Neutrophil (primary cell): ENCODE results near the gene PEAK3.

Experiments
- H3K27ac ChIP-seq: fragments of 200-600 bp; sonication (generic); 2 replicates; pipeline ENCODE4 v1.5.1; 2016; ENCODE audit warnings: mild to moderate bottlenecking, moderate library complexity
- H3K27me3 ChIP-seq: fragments of 200-600 bp; sonication (generic); 2 replicates; pipeline ENCODE4 v1.6.0; 2016; ENCODE audit warnings: mild to moderate bottlenecking
- H3K36me3 ChIP-seq: fragments of 200-600 bp; sonication (generic); 2 replicates; pipeline ENCODE4 v1.5.1; 2017
- H3K4me1 ChIP-seq, 2 experiments: fragments of 200-600 bp in 1 of 2; sonication (generic) in 1 of 2; 1 replicate in 1 of 2; 2 replicates in 1 of 2; pipeline versions ENCODE4 v1.5.1 to v1.6.1; 2013 to 2016; ENCODE audit warnings: low read depth in 1 of 2, low read length in 1 of 2, mild to moderate bottlenecking in 1 of 2, moderate library complexity in 1 of 2; ENCODE audit not compliant: control insufficient read depth in 1 of 2, insufficient read depth in 1 of 2
- H3K4me3 ChIP-seq, 2 experiments: fragments of 200-600 bp in 1 of 2; sonication (generic) in 1 of 2; 1 replicate in 1 of 2; 2 replicates in 1 of 2; pipeline ENCODE4 v1.5.1; 2013 to 2016; ENCODE audit warnings: low read depth in 1 of 2, low read length in 1 of 2, mild to moderate bottlenecking in 1 of 2, moderate library complexity in 1 of 2
- H3K9me3 ChIP-seq: fragments of 200-600 bp; sonication (generic); 2 replicates; pipeline ENCODE4 v1.5.1; 2016
- TF ChIP-seq, protein P1 (sequence below): fragments of 200-600 bp; sonication (generic); IDR thresholded peaks from 2 replicates; pipeline ENCODE4 v1.5.1; 2016; ENCODE audit warnings: antibody characterized with exemption

The PEAK3 gene

DNA sequence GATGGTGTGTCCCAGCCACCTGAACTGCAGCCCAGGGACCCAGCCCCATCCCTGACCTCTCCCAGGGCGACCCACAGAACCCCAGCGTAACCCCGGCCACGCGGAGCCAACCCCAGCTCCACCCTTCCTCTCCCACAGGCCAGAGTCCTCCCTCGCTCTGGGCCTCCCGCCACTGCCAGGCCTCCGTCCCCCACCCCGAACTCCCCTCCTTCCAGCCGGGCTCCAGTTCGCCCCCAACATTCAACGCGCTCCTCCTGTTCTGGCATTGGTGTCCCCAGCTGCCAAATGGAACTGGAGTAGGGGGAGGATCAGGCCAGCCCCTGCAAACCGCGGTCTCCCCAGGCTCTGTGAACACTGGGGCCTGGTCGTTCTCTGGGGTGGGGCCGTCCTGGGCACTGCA is 18.6 kb upstream of the PEAK3 start:
- H3K4me3 ChIP-seq, result no peak overlapping the region
- TF ChIP-seq, protein P1, sequence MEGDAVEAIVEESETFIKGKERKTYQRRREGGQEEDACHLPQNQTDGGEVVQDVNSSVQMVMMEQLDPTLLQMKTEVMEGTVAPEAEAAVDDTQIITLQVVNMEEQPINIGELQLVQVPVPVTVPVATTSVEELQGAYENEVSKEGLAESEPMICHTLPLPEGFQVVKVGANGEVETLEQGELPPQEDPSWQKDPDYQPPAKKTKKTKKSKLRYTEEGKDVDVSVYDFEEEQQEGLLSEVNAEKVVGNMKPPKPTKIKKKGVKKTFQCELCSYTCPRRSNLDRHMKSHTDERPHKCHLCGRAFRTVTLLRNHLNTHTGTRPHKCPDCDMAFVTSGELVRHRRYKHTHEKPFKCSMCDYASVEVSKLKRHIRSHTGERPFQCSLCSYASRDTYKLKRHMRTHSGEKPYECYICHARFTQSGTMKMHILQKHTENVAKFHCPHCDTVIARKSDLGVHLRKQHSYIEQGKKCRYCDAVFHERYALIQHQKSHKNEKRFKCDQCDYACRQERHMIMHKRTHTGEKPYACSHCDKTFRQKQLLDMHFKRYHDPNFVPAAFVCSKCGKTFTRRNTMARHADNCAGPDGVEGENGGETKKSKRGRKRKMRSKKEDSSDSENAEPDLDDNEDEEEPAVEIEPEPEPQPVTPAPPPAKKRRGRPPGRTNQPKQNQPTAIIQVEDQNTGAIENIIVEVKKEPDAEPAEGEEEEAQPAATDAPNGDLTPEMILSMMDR, result no peak

DNA sequence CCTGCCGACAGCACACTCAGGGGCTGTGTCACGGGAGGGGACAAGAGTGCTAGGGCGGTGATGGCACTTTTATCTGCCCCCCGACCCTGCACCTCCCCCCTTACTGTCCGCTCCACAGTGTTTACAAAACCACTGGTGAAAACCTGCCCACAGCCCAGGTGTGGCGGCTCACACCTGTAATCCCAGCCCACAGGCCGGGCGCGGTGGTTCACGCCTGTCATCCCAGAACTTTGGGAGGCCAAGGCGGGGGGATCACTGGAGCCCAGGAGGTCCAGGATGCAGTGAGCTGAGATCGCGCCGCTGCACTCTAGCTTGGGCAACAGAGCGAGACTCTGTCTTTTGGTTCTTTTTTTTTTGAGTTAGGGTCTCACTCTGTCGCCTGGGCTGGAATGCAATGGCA is 14.2 kb upstream of the PEAK3 start:
- Histone ChIP-seq H3K4me3 (peak overlapping the region in 1 of 2 experiments; percentile 95), H3K9me3 (no peaks in the 10 kb centered on the region), H3K27me3 (no peaks in the 10 kb centered on the region), H3K36me3 (peaks cover 58% of the 10 kb centered on the region), H3K4me1 (peaks cover 43 to 63% of the 10 kb centered on the region in 2 experiments), H3K27ac (peak overlapping the region; percentile 70)
- TF ChIP-seq, protein P1, result no peak

More for the DNA sequence above, 18.6 kb upstream of the PEAK3 start:
- Histone ChIP-seq H3K27ac (peak overlapping the region; percentile 8), H3K9me3 (no peaks in the 10 kb centered on the region), H3K36me3 (peaks cover 18% of the 10 kb centered on the region), H3K27me3 (peaks cover 35% of the 10 kb centered on the region), H3K4me1 (peaks cover 22 to 46% of the 10 kb centered on the region in 2 experiments)

DNA sequence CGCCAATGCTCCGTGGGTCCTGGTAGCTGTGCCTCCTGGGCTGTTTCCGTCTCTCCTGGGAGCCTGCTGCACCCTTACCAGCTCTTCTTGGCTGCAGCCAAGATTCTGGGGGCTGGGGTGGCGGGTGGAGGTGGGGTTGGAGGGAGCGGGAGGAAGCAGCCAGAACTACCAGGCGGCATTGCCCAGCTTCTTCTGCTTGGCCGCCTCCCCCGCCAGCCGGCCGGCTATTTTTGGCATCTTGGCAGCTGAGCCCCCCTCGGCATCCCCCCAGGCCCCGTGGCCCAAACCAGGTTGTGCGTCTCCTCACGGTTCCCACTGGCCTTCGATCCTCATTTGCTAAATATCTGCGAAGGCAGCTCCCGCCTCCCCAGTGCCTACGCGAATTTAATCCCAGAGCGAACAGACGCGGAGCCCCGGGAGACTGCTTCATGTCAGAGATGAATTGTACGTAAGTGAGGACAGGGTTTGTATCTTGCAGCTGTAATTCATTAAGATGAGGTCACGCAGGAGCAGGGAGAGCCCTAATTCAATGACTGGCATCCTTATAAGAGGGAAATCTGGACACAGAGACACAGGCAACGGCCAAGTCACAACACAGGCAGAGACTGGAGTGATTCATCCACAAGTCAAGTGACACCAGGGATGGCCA is 12.8 kb upstream of the PEAK3 start:
- Histone ChIP-seq H3K36me3 (peaks cover 64% of the 10 kb centered on the region), H3K4me3 (peak overlapping the region in 1 of 2 experiments; percentile 95), H3K27me3 (no peaks in the 10 kb centered on the region), H3K4me1 (peaks cover 44 to 62% of the 10 kb centered on the region in 2 experiments), H3K27ac (peak overlapping the region; percentile 70), H3K9me3 (no peaks in the 10 kb centered on the region)
- TF ChIP-seq, protein P1, result no peak

DNA sequence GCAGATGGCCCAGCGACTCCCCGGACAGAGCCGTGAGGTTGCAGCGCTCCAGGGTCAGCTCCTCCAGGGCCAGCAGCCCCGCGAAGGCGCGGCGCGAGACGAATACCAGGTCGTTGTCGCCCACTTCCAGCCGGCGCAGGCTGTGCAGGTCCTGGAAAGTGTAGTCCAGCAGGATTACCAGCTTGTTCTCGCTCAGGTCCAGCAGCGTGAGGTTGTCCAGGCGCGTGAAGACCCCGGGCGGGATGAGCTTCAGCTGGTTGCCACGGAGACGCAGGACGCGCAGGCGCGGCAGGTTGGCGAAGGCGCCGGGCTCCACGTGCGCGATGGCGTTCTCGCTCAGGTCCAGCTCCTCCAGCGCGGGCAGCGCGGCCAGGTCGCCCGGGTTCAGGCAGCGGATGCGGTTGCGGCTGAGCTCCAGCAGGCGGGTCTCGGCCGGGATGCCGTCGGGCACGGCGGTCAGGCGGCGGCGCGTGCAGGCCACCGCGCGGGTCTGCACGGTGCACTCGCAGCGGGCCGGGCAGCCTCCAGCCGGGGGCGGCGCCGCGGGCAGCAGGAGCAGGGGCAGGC is 9.3 kb upstream of the PEAK3 start:
- H3K9me3 ChIP-seq, result no peaks in the 10 kb centered on the region
- H3K27me3 ChIP-seq, result no peaks in the 10 kb centered on the region
- H3K27ac ChIP-seq, result peak overlapping the region; percentile 99
- H3K4me1 ChIP-seq, result peaks cover 76 to 88% of the 10 kb centered on the region in 2 experiments
- TF ChIP-seq, protein P1, result no peak
- H3K4me3 ChIP-seq, result peak overlapping the region; percentile 95
- H3K36me3 ChIP-seq, result peaks cover 53% of the 10 kb centered on the region

DNA sequence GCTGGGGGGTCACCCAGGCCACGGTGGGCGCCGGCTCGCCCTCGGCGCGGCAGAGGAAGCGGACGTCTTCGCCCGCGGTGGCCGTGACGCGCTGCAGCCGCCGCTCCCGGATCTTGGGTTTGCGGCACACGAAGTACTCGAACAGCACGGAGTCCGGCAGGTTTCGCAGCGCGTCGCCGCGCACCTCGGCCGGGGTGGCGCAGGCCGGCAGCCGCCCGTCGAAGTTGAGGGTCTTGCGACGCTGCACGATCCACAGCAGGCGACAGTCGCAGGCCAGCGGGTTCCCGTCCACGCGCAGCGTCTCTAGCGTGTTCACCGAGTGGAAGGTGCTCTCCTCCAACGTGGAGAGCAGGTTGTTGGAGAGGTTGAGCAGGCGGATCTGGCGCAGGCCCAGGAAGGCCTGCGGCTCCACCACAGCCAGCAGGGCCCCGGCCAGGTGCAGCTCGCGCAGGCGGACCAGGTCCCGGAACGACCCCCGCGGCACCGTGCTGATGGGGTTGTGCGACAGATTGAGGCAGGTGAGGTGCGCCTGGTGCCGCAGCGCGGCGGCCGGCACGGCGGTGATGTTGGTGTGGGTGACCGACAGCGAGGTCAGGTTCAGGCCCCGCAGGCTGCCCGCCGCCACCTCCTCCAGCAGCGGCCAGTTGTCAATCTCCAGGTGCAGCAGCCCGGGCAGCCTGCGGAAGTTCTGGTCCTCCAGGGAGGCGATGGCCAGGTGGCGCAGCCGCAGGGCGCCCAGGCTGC is 8.6 kb upstream of the PEAK3 start:
- peaks cover 47% of the 10 kb centered on the region for H3K36me3 ChIP-seq
- H3K27me3 ChIP-seq, result no peaks in the 10 kb centered on the region
- peak overlapping the region; percentile 95 for H3K4me3 ChIP-seq
- peak overlapping the region; percentile 99 for H3K27ac ChIP-seq
- TF ChIP-seq, protein P1, result no peak
- H3K4me1 ChIP-seq, result peaks cover 80 to 89% of the 10 kb centered on the region in 2 experiments
- no peaks in the 10 kb centered on the region for H3K9me3 ChIP-seq
